Sigmoid colon (tissue), 7 donors: ENCODE measurements around the gene OR2C1. TPM values are rescaled to one million over a fixed set of nuclear protein-coding genes. Genes with fewer than 3 reads are reported as not detected.

ENCODE experiments used
- DNase-seq: peaks from one replicate; pipeline ENCODE4 v3.0.0-alpha.2; 2019
- H3K27ac ChIP-seq, 4 donors: fragments of 200-600 bp; sonication (generic); one replicate each; pipeline ENCODE4 v1.5.1; 2016 to 2019; ENCODE audit warnings: mild to moderate bottlenecking in 1 of 4
- H3K27me3 ChIP-seq, 3 donors: fragments of 200-600 bp; sonication (generic); one replicate each; pipeline ENCODE4 v1.5.1; 2019; ENCODE audit warnings: mild to moderate bottlenecking in 1 of 3
- H3K36me3 ChIP-seq, 4 donors: fragments of 200-600 bp; sonication (generic); one replicate each; pipeline ENCODE4 v1.5.1; 2016 to 2019
- H3K4me1 ChIP-seq, 4 donors: fragments of 200-600 bp; sonication (generic); one replicate each; pipeline ENCODE4 v1.5.1; 2017 to 2019
- H3K4me3 ChIP-seq, 4 donors: fragments of 200-600 bp; sonication (generic); one replicate each; pipeline ENCODE4 v1.5.1; 2017 to 2019; ENCODE audit warnings: mild to moderate bottlenecking in 2 of 4, moderate library complexity in 1 of 4
- H3K9me3 ChIP-seq, 4 donors: fragments of 200-600 bp in 3 of 4; sonication (generic) in 3 of 4; one replicate each; pipeline versions ENCODE4 v1.5.1 to v1.6.1; 2013 to 2019
- CTCF ChIP-seq, 4 experiments: fragments of 450-650 bp in 3 of 4; fragments of 200-600 bp in 1 of 4; IDR thresholded peaks; one replicate each; pipeline ENCODE4 v1.5.1; 2016 to 2019; ENCODE audit warnings: antibody characterized with exemption in 4 of 4, mild to moderate bottlenecking in 3 of 4, moderate library complexity in 2 of 4
- EP300 ChIP-seq, 4 donors: sonication (generic); formaldehyde crosslinking; IDR thresholded peaks; one replicate each; pipeline ENCODE4 v1.6.1; 2017; ENCODE audit warnings: antibody characterized with exemption in 4 of 4
- POLR2A ChIP-seq, 2 donors: fragments of 450-650 bp; IDR thresholded peaks; one replicate each; pipeline ENCODE4 v1.6.1; 2016; ENCODE audit warnings: antibody characterized with exemption in 2 of 2, mild to moderate bottlenecking in 2 of 2, moderate library complexity in 2 of 2
- POLR2AphosphoS5 ChIP-seq, 4 donors: sonication (generic); formaldehyde crosslinking; IDR thresholded peaks; one replicate each; pipeline ENCODE4 v1.6.1; 2017; ENCODE audit warnings: antibody characterized with exemption in 4 of 4
- WGBS, 2 donors: extraction: QIAGEN DNeasy Blood & Tissue Kit; methylation state at CpG; one replicate each; pipeline ENCODE4 v1.1.7; 2013; 5-methylcytosine and 5-hydroxymethylcytosine counted together
- intact Hi-C: fragments of 100-400 bp; cut with DNase I; formaldehyde crosslinking; loops from one replicate; pipeline ENCODE4 v1.15.1; 2023
- polyA plus RNA-seq, 3 donors: library from polyadenylated mRNA; stranded (reverse); fragments of 200-250 nt; gene quantifications; one replicate each; pipeline ENCODE4 v1.2.3, GENCODE V29; 2013
- total RNA-seq, 4 donors: library from RNA; depleted of rRNA; stranded (reverse); fragments of >200 nt; gene quantifications; one replicate each; pipeline ENCODE4 v1.1.0, GENCODE V29; 2016
- donor health status: healthy with polysubstance abuse.
- donor health status: Bipolar disorder and iron deficiency.
- donor health status: healthy.

Gene OR2C1
- total and polyA plus RNA-seq, 7 donors: 0.09 to 1.4 (median 0.52) TPM; not detected in 3

- no peak for DNase-seq
- no peak overlapping the region for H3K4me3 ChIP-seq
- no peaks in the 10 kb centered on the region for H3K4me1 ChIP-seq
- H3K36me3 ChIP-seq: no peaks in the 10 kb centered on the region
- peaks cover 0 to 21% (median 6%) of the 10 kb centered on the region in 4 donors for H3K9me3 ChIP-seq
- peaks cover 0 to 8% (median 0%) of the 10 kb centered on the region in 3 donors for H3K27me3 ChIP-seq
- TF ChIP-seq POLR2A (IDR thresholded peaks at IDR 0.05) (no peak), CTCF (IDR thresholded peaks at IDR 0.05) (no peak), POLR2AphosphoS5 (IDR thresholded peaks at IDR 0.05) (no peak), EP300 (IDR thresholded peaks at IDR 0.05) (no peak)
- H3K27ac ChIP-seq: no peak overlapping the region
- intact Hi-C loops: no loop called here
Measured at GRCh38 chr16:3362931-3363330, 7.2 kb downstream of the OR2C1 start.

- intact Hi-C loops: loop anchor here (2.0 kb wide), 1 partner anchor 37 kb away; the partner anchor contains the start of genes ZNF174 and ZSCAN32
- no peaks in the 10 kb centered on the region for H3K4me1 ChIP-seq
- H3K27ac ChIP-seq: no peak overlapping the region
- WGBS, 2 donors: 91 to 94% methylated on average over 7 of the region's 7 CpGs
- no peaks in the 10 kb centered on the region for H3K36me3 ChIP-seq
- H3K27me3 ChIP-seq: peaks cover 0 to 8% (median 0%) of the 10 kb centered on the region in 3 donors
- DNase-seq: no peak
- TF ChIP-seq POLR2A (IDR thresholded peaks at IDR 0.05): no peak
- TF ChIP-seq POLR2AphosphoS5 (IDR thresholded peaks at IDR 0.05): no peak
- TF ChIP-seq CTCF (IDR thresholded peaks at IDR 0.05): no peak
- TF ChIP-seq EP300 (IDR thresholded peaks at IDR 0.05): no peak
- H3K9me3 ChIP-seq: peaks cover 0 to 21% (median 7%) of the 10 kb centered on the region in 4 donors
- no peak overlapping the region for H3K4me3 ChIP-seq
Measured at GRCh38 chr16:3363793-3364192, 8.1 kb downstream of the OR2C1 start.

- WGBS, 2 donors: 20 to 26% methylated on average over 42 of the region's 42 CpGs
Measured at GRCh38 chr16:3364774-3365427, 9.2 kb downstream of the OR2C1 start.

GRCh38 chr16:3369073-3369472, 13.4 kb downstream of the OR2C1 start:
- no peak overlapping the region for H3K27ac ChIP-seq
- no peak for DNase-seq
- no peak for TF ChIP-seq CTCF (IDR thresholded peaks at IDR 0.05)
- TF ChIP-seq POLR2AphosphoS5 (IDR thresholded peaks at IDR 0.05): no peak
- no peak for TF ChIP-seq POLR2A (IDR thresholded peaks at IDR 0.05)
- TF ChIP-seq EP300 (IDR thresholded peaks at IDR 0.05): no peak
- H3K36me3 ChIP-seq: no peaks in the 10 kb centered on the region
- H3K4me3 ChIP-seq: no peak overlapping the region
- H3K4me1 ChIP-seq: no peaks in the 10 kb centered on the region
- intact Hi-C loops: loop anchor here (5.0 kb wide), 1 partner anchor 87 kb away; the partner anchor contains the start of gene ZNF263
- H3K9me3 ChIP-seq: peaks cover 2 to 19% (median 8%) of the 10 kb centered on the region in 4 donors
- H3K27me3 ChIP-seq: no peaks in the 10 kb centered on the region
- WGBS, 2 donors: 94% methylated on average over 11 of the region's 11 CpGs

More at GRCh38 chr16:3364774-3365427, 9.2 kb downstream of the OR2C1 start:
- Histone ChIP-seq H3K36me3 (no peaks in the 10 kb centered on the region), H3K9me3 (peaks cover 0 to 21% (median 8%) of the 10 kb centered on the region in 4 donors), H3K4me3 (peak overlapping the region; percentile 20 to 55 (median 50)), H3K27ac (peak overlapping the region; percentile 66 to 88 (median 82)), H3K4me1 (no peaks in the 10 kb centered on the region), H3K27me3 (peaks cover 0 to 8% (median 0%) of the 10 kb centered on the region in 3 donors)
- TF ChIP-seq EP300 (IDR thresholded peaks at IDR 0.05): peak in 1 of 4 donors; percentile 31
- TF ChIP-seq CTCF (IDR thresholded peaks at IDR 0.05): no peak
- TF ChIP-seq POLR2A (IDR thresholded peaks at IDR 0.05): no peak
- peak; percentile 42 to 79 (median 68) for TF ChIP-seq POLR2AphosphoS5 (IDR thresholded peaks at IDR 0.05)
- peak; percentile 94 for DNase-seq
- intact Hi-C loops: loop anchor here (2.0 to 5.0 kb wide), 2 partner anchors 36 to 83 kb away; partner anchors contain the start of genes ZNF174, ZNF263 and ZSCAN32
